ENCODE data around the gene TOR3A. TPM values are rescaled to one million over a fixed set of nuclear protein-coding genes. Genes with fewer than 3 reads are reported as not detected.
"Not testable (repeated sequence)": the region's sequence is repeated elsewhere in the genome, so short reads cannot be mapped to it uniquely, and the experiment has no call there.

The TOR3A gene
- total and polyA plus RNA-seq, 2 donors, result 20.5 to 37.5 TPM

GRCh38 chr1:179135168-179135567 lies 53.3 kb downstream of the TOR3A start:
- WGBS, result 97% methylated on average over 24 of the region's 27 CpGs
- not testable (repeated sequence) for H3K4me3 ChIP-seq (ENCODE audit: low read depth, low read length); H3K36me3 ChIP-seq (ENCODE audit: insufficient read depth); H3K27ac ChIP-seq (ENCODE audit: low read depth); DNase-seq (ENCODE audit: extremely low spot score); H3K4me1 ChIP-seq (ENCODE audit: insufficient read depth)

- not testable (repeated sequence) for H3K4me3 ChIP-seq (ENCODE audit: low read depth, low read length); DNase-seq (ENCODE audit: extremely low spot score); H3K36me3 ChIP-seq (ENCODE audit: insufficient read depth); H3K27ac ChIP-seq (ENCODE audit: low read depth); H3K4me1 ChIP-seq (ENCODE audit: insufficient read depth)
- 97% methylated on average over 22 of the region's 28 CpGs for WGBS
Observed at GRCh38 chr1:179135707-179136106, 53.8 kb downstream of the TOR3A start.

GRCh38 chr1:179137617-179138255 lies 55.9 kb downstream of the TOR3A start:
- Histone ChIP-seq H3K36me3 (ENCODE audit: insufficient read depth) (no peaks in the 10 kb centered on the region), H3K27ac (ENCODE audit: low read depth) (no peak overlapping the region), H3K4me3 (ENCODE audit: low read depth, low read length) (no peak overlapping the region), H3K4me1 (ENCODE audit: insufficient read depth) (no peaks in the 10 kb centered on the region)
- 66% methylated on average over 5 of the region's 5 CpGs for WGBS
- DNase-seq (ENCODE audit: extremely low spot score), result no peak

GRCh38 chr1:179138755-179139154 lies 56.9 kb downstream of the TOR3A start:
- WGBS, result 98% methylated on average over 21 of the region's 21 CpGs
- H3K27ac ChIP-seq (ENCODE audit: low read depth); H3K36me3 ChIP-seq (ENCODE audit: insufficient read depth); H3K4me3 ChIP-seq (ENCODE audit: low read depth, low read length); DNase-seq (ENCODE audit: extremely low spot score); H3K4me1 ChIP-seq (ENCODE audit: insufficient read depth): not testable (repeated sequence)

- 67% methylated on average over 4 of the region's 4 CpGs for WGBS
- Histone ChIP-seq H3K27ac (ENCODE audit: low read depth) (no peak overlapping the region), H3K4me3 (ENCODE audit: low read depth, low read length) (no peak overlapping the region), H3K4me1 (ENCODE audit: insufficient read depth) (peaks cover 1% of the 10 kb centered on the region), H3K36me3 (ENCODE audit: insufficient read depth) (no peaks in the 10 kb centered on the region)
- DNase-seq (ENCODE audit: extremely low spot score), result no peak
Observed at GRCh38 chr1:179141592-179142251, 59.9 kb downstream of the TOR3A start.

GRCh38 chr1:179142889-179143299 lies 61.0 kb downstream of the TOR3A start:
- DNase-seq (ENCODE audit: extremely low spot score), result no peak
- Histone ChIP-seq H3K4me3 (ENCODE audit: low read depth, low read length) (no peak overlapping the region), H3K4me1 (ENCODE audit: insufficient read depth) (peaks cover 1% of the 10 kb centered on the region), H3K36me3 (ENCODE audit: insufficient read depth) (no peaks in the 10 kb centered on the region), H3K27ac (ENCODE audit: low read depth) (no peak overlapping the region)
- 63% methylated on average over 2 of the region's 2 CpGs for WGBS

- H3K4me3 ChIP-seq (ENCODE audit: low read depth, low read length), result no peak overlapping the region
Observed at GRCh38 chr1:179143322-179143721, 61.5 kb downstream of the TOR3A start.

GRCh38 chr1:179144626-179145025 lies 62.8 kb downstream of the TOR3A start:
- peaks cover 1% of the 10 kb centered on the region for H3K4me1 ChIP-seq (ENCODE audit: insufficient read depth)
- 96% methylated on average over 1 of the region's 1 CpG for WGBS
- no peak overlapping the region for H3K27ac ChIP-seq (ENCODE audit: low read depth)

More at GRCh38 chr1:179143322-179143721, 61.5 kb downstream of the TOR3A start:
- Histone ChIP-seq H3K27ac (ENCODE audit: low read depth) (no peak overlapping the region), H3K4me1 (ENCODE audit: insufficient read depth) (peaks cover 1% of the 10 kb centered on the region), H3K36me3 (ENCODE audit: insufficient read depth) (no peaks in the 10 kb centered on the region)
- no peak for DNase-seq (ENCODE audit: extremely low spot score)
- WGBS, result 35% methylated on average over 3 of the region's 3 CpGs

GRCh38 chr1:179145521-179145920 lies 63.7 kb downstream of the TOR3A start:
- WGBS, result 96% methylated on average over 3 of the region's 3 CpGs

More at GRCh38 chr1:179144626-179145025, 62.8 kb downstream of the TOR3A start:
- H3K4me3 ChIP-seq (ENCODE audit: low read depth, low read length), result no peak overlapping the region
- H3K36me3 ChIP-seq (ENCODE audit: insufficient read depth), result no peaks in the 10 kb centered on the region
- DNase-seq (ENCODE audit: extremely low spot score), result no peak

More at GRCh38 chr1:179145521-179145920, 63.7 kb downstream of the TOR3A start:
- Histone ChIP-seq H3K4me1 (ENCODE audit: insufficient read depth) (peaks cover 1% of the 10 kb centered on the region), H3K4me3 (ENCODE audit: low read depth, low read length) (no peak overlapping the region), H3K36me3 (ENCODE audit: insufficient read depth) (no peaks in the 10 kb centered on the region), H3K27ac (ENCODE audit: low read depth) (no peak overlapping the region)
- no peak for DNase-seq (ENCODE audit: extremely low spot score)

Small RNA genes lying within 50 kb of the gene (small RNA-seq; reads per million reads assigned to genes)
- gene AL512326.3, result not detected

Other genes starting within 250 kb of the TOR3A start
- gene ANGPTL1, start 211.0 kb upstream of the TOR3A start, total RNA-seq, result 47.5 TPM
- gene ANGPTL1, start 211.0 kb upstream of the TOR3A start, polyA plus RNA-seq, result 89.2 TPM
- gene FAM20B, start 56.2 kb upstream of the TOR3A start, total RNA-seq, result 37.6 TPM
- gene FAM20B, start 56.2 kb upstream of the TOR3A start, polyA plus RNA-seq, result 28.3 TPM
- 17.4 TPM for gene ABL2, start 147.6 kb downstream of the TOR3A start, total RNA-seq
- 5.9 TPM for gene ABL2, start 147.6 kb downstream of the TOR3A start, polyA plus RNA-seq
- gene SOAT1, start 211.7 kb downstream of the TOR3A start, total RNA-seq, result 19.6 TPM
- gene SOAT1, start 211.7 kb downstream of the TOR3A start, polyA plus RNA-seq, result 9.2 TPM